Pons (tissue), 1 donor: ENCODE data around the gene BEAN1.
"Not testable (repeated sequence)": the region's sequence is repeated elsewhere in the genome, so short reads cannot be mapped to it uniquely, and the experiment has no call there.

Experiments used
- DNase-seq: peaks from one replicate; pipeline ENCODE4 v3.0.0-alpha.2; 2016; ENCODE audit warnings: low spot score

BEAN1 gene

DNA sequence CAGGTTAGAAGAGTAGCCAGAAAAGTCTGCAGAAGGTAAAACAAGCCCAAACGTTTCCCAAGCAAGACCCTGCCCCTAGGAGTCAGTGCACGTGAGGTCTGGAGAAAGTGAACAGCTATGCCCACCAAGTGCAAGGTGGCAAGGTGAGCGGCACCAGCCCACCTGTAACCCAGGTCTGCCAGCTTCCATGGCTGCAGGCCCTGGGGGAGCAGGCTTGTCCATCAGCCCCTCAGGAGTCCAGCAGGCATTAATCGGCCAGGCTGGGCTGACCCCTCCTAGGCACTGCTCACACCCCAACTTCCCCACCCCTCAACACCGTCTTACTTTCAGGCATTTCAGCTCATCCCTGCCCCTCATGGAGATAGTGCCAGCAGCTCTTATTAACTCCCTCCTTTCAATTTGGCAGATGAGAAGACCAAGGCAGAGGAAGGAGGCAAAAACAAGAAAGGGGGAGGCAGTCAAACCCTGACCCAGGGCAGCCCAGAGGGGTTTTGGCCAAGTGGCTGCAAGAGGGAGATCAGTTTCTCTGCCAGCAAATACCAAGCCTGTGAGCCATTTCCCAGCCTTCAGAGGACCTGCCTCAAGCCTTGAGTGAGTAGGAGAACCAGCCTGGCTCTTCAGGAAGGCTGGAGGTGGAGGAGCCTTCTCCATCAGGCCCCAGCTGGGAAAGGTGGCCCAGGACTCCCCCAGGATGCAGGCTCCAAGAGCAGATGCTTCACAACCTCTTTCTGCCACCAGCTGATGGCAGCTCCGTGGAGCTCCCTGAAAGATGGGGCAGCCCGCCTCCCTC is 14.7 kb downstream of the BEAN1 start:
- DNase-seq = no peak

DNA sequence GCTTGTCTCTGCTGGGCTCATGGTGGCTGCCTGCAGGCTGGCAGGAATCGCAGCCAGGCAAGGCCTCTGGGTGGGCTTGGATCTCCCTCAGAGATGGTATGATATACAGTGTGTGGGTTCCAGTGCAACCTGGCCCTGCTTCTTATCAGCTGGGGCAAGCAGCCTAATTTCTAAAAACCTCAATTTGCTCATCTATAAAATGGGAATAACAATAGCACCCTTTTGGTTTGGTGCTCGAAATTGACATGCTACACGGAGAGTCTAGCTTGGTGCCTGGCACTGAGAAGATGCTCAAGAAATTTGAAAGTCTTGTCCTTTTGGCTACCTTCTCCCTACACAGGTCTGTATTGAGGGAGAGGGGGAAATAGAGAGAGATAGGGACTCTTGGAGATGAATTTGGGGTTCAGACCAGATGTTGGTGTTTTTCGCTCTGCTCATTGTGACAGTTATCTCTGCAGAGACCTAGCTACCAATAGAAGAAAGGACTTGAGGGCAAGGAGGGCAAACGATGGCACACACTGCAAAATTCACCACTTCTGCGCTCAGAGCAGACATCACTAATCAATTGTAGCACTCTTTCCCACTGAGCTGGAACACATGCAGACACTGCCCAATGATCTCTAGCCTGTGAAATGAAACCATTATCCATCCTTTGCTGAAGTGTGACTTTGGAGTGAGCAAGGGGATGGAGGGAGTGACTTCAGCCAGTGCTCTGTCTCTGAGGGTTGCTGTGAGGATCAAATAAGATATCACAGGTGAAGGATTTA is 15.6 kb downstream of the BEAN1 start:
- DNase-seq = no peak

DNA sequence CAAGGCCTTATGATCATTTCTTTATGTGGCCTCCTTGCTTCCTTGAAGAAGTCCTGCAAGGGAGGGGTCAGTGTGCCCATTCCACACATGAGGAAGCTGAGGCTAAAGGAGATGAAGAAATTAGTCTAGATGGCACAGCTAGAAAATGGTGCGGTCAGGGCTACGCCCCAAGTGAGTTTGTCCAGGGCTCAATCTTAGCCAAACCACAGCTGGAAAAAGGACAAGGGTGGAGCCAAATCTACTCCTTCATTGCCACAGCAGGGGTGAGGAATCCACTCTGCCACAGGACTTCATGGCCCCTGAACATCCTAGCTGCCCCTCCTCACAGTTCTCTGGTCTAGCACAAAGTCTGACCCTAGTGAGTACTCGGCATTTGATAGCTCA is 16.2 kb downstream of the BEAN1 start:
- no peak for DNase-seq

DNA sequence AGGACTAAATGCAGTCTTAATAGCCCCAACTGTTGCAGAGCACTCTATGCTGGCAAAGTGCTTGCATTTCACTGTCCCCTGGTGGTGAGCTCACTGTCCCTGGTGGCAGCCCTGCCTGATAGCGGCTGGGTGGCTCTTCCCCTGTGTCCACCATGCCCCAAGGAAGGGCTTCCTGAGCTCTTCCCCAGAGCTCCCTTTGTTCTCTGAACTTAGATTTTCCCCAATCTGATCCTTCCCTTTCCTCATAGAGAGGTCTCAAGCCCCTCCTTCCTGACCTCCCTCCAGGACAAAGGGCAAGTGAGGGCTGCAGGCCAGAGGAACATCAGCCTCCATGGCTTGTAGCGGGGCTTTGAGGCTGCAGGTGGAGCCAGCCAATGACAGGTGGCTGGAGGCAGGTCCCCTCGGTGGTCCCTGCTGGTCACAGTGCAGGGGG is 17.0 kb downstream of the BEAN1 start:
- no peak for DNase-seq

DNA sequence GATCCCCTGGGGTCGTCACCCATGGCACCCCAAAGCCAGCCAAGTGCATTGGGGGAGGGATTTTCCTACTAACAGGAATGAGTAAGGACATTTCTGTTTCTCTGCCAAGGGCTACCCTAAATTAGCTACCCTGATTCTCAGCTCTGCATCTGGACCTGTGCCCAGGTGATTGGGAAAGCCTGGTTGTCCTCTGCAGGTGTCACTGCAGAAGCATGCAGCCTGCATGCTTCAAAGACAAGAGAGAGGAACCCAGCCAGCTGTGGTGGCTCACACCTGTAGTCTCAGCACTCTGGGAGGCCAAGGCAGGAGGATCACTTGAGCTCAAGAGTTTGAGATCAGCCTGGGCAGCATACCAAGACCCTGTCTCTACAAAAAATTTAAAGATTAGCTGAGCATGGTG is 19.6 kb downstream of the BEAN1 start:
- DNase-seq = no peak

GRCh38 chr16:66447491-66447890 is 20.4 kb downstream of the BEAN1 start:
- DNase-seq = no peak

GRCh38 chr16:66451548-66451947 is 24.5 kb downstream of the BEAN1 start:
- DNase-seq = no peak

GRCh38 chr16:66453230-66453629 is 26.1 kb downstream of the BEAN1 start:
- not testable (repeated sequence) for DNase-seq

DNA sequence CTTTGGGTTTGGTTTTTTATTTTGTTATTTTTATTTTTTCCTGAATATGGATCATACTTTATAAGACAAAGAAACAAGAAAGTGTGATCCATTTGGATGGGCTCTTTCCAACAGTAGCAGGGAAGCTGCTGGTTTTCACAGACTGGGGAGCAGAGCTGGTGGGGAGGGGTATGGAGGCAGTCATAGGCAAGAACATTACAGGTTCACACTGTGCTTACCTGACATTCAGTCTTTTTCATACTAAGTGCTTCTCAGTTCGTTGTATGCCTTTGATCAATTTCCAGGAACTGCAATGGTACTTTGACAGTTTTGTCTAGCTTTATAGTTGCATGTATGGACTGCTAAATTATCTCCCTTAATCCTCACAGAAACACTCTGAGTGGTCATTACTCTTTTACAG is 27.7 kb downstream of the BEAN1 start:
- DNase-seq = no peak

GRCh38 chr16:66455970-66456369 is 28.9 kb downstream of the BEAN1 start:
- no peak for DNase-seq

DNA sequence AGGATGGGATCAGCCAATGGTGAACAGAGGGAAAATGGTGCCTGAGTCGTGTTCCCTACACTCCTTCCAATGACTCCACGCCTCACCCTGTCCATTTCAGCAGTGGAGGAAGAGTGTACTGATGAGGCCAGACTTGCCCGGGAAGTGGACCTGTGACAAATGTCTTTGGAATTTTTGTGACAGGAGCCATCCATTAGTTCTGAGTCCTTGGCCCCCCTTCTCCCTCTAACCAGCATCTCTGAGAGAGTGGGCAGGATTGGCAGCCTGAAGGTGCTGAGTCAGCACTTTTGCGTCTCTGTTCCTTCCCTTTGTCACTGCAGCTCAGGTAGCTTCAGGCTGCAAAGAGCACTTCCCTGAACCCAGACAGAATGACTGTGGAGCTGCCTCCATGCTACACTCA is 30.8 kb downstream of the BEAN1 start:
- DNase-seq = no peak

DNA sequence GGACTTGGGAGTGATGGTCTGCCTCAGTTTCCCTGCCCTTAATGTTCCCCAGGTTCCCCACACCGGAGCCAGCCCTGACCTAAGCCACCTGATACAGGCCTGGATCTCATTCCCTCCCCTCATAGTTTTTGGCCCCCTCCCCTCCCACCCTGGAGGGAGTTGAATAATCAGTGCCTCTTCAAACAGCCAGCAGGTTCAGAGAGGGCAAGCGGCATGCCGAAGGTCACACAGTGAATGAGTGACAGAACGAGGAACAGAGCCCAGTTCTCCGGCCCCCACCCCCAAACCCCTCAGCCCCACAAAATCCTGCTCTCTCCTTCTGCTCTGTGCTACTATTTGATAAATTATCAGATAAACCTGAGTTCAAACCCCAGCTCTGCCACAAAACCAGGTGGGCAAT is 31.2 kb downstream of the BEAN1 start:
- no peak for DNase-seq

- DNase-seq = no peak
Observed at GRCh38 chr16:66458853-66459252, 31.8 kb downstream of the BEAN1 start.

DNA sequence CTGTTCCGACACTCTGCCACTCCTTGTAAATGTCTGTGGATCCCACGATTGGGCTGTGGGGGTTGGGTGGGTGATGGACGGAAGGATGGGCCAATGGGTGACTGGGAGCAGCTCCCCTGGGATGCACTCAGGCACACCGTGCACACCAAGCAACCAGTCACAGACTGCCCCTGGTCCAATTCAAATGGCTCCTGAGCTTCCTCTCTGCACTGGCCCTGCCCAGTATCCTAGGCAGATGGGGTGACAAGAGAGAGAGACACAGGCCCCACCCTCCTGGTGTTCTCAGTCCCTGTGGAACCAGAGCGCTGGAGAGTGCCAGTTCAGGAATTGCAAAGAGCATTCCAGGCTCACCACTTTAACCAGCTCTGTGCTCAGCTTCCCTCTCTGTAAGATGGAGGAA is 32.8 kb downstream of the BEAN1 start:
- no peak for DNase-seq

DNA sequence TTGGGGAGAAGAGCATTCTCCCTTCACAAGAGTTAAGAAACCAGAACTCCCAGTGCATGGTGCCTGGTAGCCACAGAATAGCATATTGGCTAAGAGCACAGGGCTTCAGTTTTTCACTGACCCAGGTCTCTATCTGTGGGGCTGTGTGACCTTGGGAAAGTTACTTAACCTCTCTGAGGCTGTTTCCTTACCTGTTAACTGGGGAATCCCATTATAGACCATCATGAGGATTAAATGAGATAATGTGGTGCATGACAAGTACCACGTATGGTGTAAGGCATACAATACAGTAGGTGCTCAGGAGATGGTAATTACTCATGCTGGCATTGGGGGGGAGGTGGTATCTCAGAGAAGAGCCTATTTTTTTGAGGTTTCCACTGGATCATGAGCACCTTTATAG is 33.6 kb downstream of the BEAN1 start:
- no peak for DNase-seq

DNA sequence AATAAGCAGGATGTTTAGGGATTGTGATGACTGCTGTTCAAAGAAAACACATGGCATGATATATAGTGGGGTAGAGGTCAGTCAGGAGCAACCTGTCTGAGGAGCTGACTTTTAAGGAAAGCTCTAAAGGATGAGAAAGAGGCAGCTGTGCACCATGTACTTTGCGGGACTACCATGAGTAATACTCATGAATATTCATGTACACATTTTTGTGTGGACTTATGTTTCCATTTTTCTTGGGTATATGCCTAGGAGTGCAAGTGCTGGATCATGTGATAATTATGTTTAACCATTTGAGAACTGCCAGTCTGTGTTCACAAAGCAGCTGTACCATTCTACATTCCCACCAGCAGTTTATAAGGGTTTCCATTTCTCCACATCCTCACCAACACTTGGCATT is 35.8 kb downstream of the BEAN1 start:
- no peak for DNase-seq

DNA sequence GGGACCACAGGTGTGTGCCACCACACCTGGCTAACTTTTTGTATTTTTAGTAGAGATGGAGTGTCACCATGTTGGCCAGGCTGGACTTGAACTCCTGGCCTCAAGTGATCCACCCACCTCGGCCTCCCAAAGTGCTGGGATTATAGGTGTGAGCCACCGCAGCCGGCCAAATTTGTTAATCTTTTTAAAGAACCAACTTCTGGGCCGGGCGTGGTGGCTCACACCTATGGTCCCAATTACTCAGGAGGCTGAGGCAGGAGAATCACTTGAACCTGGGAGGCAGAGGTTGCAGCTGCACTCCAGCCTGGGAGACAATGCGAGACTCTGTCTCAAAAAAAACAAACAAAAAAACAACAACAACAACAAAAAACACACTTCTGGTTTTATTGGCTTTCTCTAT is 38.9 kb downstream of the BEAN1 start:
- not testable (repeated sequence) for DNase-seq

DNA sequence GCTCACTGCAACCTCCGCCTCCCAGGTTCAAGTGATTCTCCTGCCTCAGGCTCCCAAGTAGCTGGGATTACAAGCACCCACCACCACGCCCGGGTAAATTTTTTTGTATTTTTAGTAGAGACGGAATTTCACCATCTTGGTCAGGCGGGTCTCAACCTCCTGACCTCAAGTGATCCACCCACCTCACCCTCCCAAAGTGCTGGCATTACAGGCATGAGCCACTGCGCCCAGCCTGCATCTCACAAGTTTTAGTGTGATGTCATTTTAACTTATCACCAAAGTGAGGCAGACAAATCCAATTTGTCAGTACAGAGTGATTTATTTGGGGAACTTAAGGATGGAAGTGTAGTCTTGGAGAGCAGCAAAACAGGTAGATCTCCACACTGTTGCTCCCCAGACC is 39.5 kb downstream of the BEAN1 start:
- not testable (repeated sequence) for DNase-seq

DNA sequence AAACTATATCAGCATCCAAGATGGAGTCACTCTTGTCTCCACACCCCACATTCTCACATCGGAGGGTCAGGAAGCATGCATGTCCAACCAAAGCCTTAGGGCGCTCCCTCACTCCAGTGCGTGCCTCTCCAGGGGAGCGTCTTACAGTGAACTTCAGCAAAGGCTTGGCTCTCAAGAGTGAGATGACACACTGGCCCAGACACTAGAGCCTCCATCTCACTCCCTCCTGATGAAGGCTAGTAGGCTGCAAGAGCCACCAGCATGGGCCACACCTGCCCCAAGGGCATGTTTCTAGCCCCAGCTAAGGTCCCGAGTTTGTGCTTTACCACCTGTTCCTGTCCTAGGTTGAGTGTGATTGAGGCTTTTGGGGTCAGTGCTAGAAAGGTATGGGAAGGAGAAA is 40.5 kb downstream of the BEAN1 start:
- no peak for DNase-seq

GRCh38 chr16:66468321-66468965 is 41.3 kb downstream of the BEAN1 start:
- DNase-seq = no peak

DNA sequence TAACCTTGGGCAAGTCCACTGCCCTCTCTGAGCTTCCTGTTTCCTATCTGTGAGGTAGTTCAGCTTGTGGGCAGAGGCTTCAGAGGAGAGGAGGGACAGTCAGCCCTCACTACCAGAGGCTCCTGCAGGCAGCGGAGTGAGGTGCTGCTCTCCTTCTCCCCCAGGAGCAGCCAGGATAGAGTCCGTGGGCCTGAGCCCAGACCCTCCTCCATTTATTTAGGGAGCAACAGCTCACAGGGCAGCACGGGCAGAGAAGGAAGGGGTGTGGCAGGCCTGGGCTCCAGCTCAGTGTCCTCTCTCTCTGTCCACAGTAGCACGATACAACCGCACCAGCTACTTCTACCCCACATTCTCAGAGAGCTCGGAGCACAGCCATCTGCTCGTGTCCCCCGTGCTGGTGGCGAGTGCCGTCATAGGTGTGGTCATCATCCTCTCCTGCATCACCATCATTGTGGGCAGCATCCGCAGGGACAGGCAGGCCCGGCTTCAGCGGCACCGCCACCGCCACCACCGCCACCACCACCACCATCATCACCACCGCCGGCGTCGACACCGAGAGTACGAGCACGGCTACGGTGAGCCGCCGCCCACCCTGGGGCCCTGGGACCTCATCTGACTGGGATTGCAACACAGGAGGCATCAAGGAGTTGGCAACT is 42.3 kb downstream of the BEAN1 start:
- no peak for DNase-seq

DNA sequence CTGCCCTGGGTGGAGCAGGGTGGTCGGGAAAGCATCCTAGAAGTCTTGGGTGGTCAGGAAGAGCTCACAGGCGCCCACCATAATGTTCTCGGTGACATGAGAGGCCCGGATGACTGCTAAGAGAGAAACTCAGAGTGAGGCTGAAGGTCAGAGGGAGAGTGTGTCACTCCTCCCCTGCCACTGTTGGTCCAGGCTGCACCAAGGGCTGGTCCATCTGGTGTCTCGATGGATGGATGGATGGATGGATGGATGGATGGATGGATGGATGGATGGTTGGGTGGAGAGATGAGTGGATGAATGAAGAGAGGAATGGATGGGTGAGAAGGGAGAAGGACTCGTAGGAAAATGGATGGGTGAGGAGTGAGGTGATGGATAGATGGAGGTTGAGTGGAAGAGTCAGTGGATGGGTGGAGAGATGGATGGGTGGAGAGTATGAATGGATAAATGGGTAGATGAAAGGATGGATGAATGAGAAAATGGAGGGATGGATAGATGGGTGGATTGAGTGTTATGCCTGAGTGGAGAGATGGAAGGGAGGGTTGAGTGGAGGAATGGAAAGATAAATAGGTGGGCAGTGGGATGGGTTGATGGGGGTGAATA is 43.0 kb downstream of the BEAN1 start:
- no peak for DNase-seq
